HG02798 (cell line): ENCODE measurements around the gene GBP2.
"Not testable (repeated sequence)": the region's sequence is repeated elsewhere in the genome, so short reads cannot be mapped to it uniquely, and the experiment has no call there.

Experiments used
- ATAC-seq: cut with Tn5 transposase; IDR thresholded peaks from one replicate; pipeline ENCODE4 v1.9.1; 2021; ENCODE audit warnings: mild to moderate bottlenecking; ENCODE audit not compliant: unreplicated experiment, poor library complexity

The GBP2 gene

GRCh38 chr1:89128003-89128458 lies 2.1 kb upstream of the GBP2 start:
- not testable (repeated sequence) for ATAC-seq

GRCh38 chr1:89126602-89127565 lies 970 bp upstream of the GBP2 start:
- ATAC-seq = not testable (repeated sequence)

GRCh38 chr1:89125240-89125912 lies 538 bp downstream of the GBP2 start:
- peak; percentile 34 for ATAC-seq

- ATAC-seq = no peak
These were observed 4.3 kb downstream of the GBP2 start for GRCh38 chr1:89121641-89122040.

- no peak for ATAC-seq
These were observed 11.3 kb downstream of the GBP2 start for GRCh38 chr1:89114662-89115061.

- no peak for ATAC-seq
These were observed 12.9 kb downstream of the GBP2 start for GRCh38 chr1:89112871-89113613.

- ATAC-seq = no peak
These were observed 21.2 kb downstream of the GBP2 start for GRCh38 chr1:89104687-89105086.

- no peak for ATAC-seq
These were observed 21.8 kb downstream of the GBP2 start for GRCh38 chr1:89104147-89104546.

- ATAC-seq = no peak
These were observed 23.9 kb downstream of the GBP2 start for GRCh38 chr1:89102021-89102420.

- no peak for ATAC-seq
These were observed 25.5 kb downstream of the GBP2 start for GRCh38 chr1:89100412-89100811.

- ATAC-seq = no peak
These were observed 27.1 kb downstream of the GBP2 start for GRCh38 chr1:89098857-89099256.

GRCh38 chr1:89095737-89096136 lies 30.2 kb downstream of the GBP2 start:
- no peak for ATAC-seq

- ATAC-seq = no peak
These were observed 36.0 kb downstream of the GBP2 start for GRCh38 chr1:89089962-89090361.

- no peak for ATAC-seq
These were observed 37.3 kb downstream of the GBP2 start for GRCh38 chr1:89088572-89088971.

- no peak for ATAC-seq
These were observed 38.7 kb downstream of the GBP2 start for GRCh38 chr1:89087241-89087640.

- no peak for ATAC-seq
These were observed 40.1 kb downstream of the GBP2 start for GRCh38 chr1:89085781-89086180.

GRCh38 chr1:89081005-89081404 lies 44.9 kb downstream of the GBP2 start:
- ATAC-seq = no peak

- ATAC-seq = not testable (repeated sequence)
These were observed 45.8 kb downstream of the GBP2 start for GRCh38 chr1:89080068-89080467.

GRCh38 chr1:89072466-89073065 lies 53.3 kb downstream of the GBP2 start:
- ATAC-seq = not testable (repeated sequence)

- no peak for ATAC-seq
These were observed 55.4 kb downstream of the GBP2 start for GRCh38 chr1:89070509-89070908.
